Erythroblast (primary cell): ENCODE measurements around the gene LETM1.

Experiments used
- GATA1 ChIP-seq: IDR thresholded peaks from 2 replicates; pipeline ENCODE4 v1.6.1; 2011; ENCODE audit warnings: low read depth, mild to moderate bottlenecking, control low read depth, low read length, moderate library complexity
- POLR2A ChIP-seq: IDR thresholded peaks from 2 replicates; pipeline ENCODE4 v1.6.1; 2011; ENCODE audit warnings: mild to moderate bottlenecking, low read length

GRCh38 chr4:1885414-1885813 lies 29.5 kb upstream of the LETM1 start:
- TF ChIP-seq POLR2A, result no peak
- TF ChIP-seq GATA1, result no peak
